HUES48 (cell line): ENCODE data around the gene NCOA3.

Source experiments
- H3K27ac ChIP-seq: one replicate; pipeline ENCODE4 v1.7.0; 2013; ENCODE audit warnings: low read depth, low read length, inconsistent platforms
- H3K27me3 ChIP-seq: 2 replicates; pipeline ENCODE4 v1.6.1; 2013; ENCODE audit warnings: mild to moderate bottlenecking, low read length; ENCODE audit not compliant: control insufficient read depth, insufficient read depth
- H3K36me3 ChIP-seq: 2 replicates; pipeline ENCODE4 v1.6.1; 2013; ENCODE audit warnings: low read length; ENCODE audit not compliant: control insufficient read depth, insufficient read depth
- H3K4me1 ChIP-seq: 2 replicates; pipeline ENCODE4 v1.6.1; 2013; ENCODE audit warnings: mild to moderate bottlenecking, low read length; ENCODE audit not compliant: control insufficient read depth, insufficient read depth
- H3K4me3 ChIP-seq: 2 replicates; pipeline ENCODE4 v1.5.1; 2013; ENCODE audit warnings: mild to moderate bottlenecking, low read depth, low read length
- H3K9ac ChIP-seq: 2 replicates; pipeline ENCODE4 v1.6.1; 2013; ENCODE audit warnings: mild to moderate bottlenecking, low read depth, low read length, moderate library complexity
- H3K9me3 ChIP-seq: 2 replicates; pipeline ENCODE4 v1.6.1; 2013; ENCODE audit warnings: low read length; ENCODE audit not compliant: control insufficient read depth, insufficient read depth

NCOA3 gene

GRCh38 chr20:47557791-47558190 is 56.1 kb downstream of the NCOA3 start:
- Histone ChIP-seq H3K9me3 (no peaks in the 10 kb centered on the region), H3K9ac (no peak overlapping the region), H3K27me3 (no peaks in the 10 kb centered on the region), H3K4me3 (no peak overlapping the region), H3K36me3 (no peaks in the 10 kb centered on the region), H3K27ac (peak overlapping the region; percentile 77), H3K4me1 (peaks cover 36% of the 10 kb centered on the region)

DNA sequence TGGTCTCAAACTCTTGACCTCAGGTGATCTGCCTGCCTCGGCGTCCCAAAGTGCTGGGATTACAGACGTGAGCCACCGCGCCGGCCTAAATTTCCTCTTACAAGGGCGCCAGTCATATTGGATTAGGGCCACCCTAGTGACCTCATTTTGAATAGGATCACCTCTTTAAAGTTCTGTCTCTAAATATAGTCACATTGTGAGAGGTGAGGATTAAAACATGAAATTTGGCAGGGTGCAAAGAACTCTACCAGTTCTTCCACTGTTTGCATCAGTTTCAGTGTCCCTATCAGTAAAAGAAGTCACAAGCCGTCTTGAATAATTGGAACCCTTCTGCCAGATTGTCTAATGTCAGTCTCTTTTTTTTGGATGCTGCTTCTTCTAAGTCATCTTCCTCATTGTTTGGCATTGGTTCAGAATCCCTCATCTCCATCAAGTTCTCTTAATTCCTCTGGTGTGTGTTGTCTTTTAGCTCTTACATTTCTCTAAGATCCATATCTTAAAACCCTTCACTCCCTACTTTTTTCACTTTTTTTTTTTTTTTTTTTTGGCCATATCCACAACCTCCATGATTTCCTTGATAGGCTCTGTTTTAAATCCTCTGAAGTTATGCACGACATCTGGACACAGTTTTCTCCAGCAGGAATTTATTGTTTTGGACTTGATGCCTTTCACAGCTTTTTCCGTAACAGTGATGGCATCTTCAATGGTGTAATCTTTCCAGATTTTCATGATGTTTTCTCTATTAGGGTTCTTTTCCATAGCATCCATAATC is 56.8 kb downstream of the NCOA3 start:
- H3K4me1 ChIP-seq, result peaks cover 36% of the 10 kb centered on the region

GRCh38 chr20:47559141-47559540 is 57.5 kb downstream of the NCOA3 start:
- Histone ChIP-seq H3K27me3 (no peaks in the 10 kb centered on the region), H3K9me3 (no peaks in the 10 kb centered on the region), H3K4me1 (peaks cover 36% of the 10 kb centered on the region), H3K36me3 (no peaks in the 10 kb centered on the region), H3K4me3 (no peak overlapping the region), H3K27ac (peak overlapping the region; percentile 2), H3K9ac (no peak overlapping the region)

More for the DNA sequence above, 56.8 kb downstream of the NCOA3 start:
- no peak overlapping the region for H3K9ac ChIP-seq
- no peaks in the 10 kb centered on the region for H3K9me3 ChIP-seq
- H3K27ac ChIP-seq, result peak overlapping the region; percentile 64
- no peak overlapping the region for H3K4me3 ChIP-seq
- H3K36me3 ChIP-seq, result no peaks in the 10 kb centered on the region
- no peaks in the 10 kb centered on the region for H3K27me3 ChIP-seq

- Histone ChIP-seq H3K27me3 (no peaks in the 10 kb centered on the region), H3K27ac (no peak overlapping the region), H3K36me3 (no peaks in the 10 kb centered on the region), H3K9ac (no peak overlapping the region), H3K4me3 (no peak overlapping the region), H3K9me3 (no peaks in the 10 kb centered on the region), H3K4me1 (peaks cover 34% of the 10 kb centered on the region)
These were observed 59.5 kb downstream of the NCOA3 start for GRCh38 chr20:47561180-47561579.

- H3K4me3 ChIP-seq, result no peak overlapping the region
- peaks cover 29% of the 10 kb centered on the region for H3K4me1 ChIP-seq
- H3K9me3 ChIP-seq, result no peaks in the 10 kb centered on the region
- H3K9ac ChIP-seq, result no peak overlapping the region
- no peaks in the 10 kb centered on the region for H3K27me3 ChIP-seq
- H3K36me3 ChIP-seq, result no peaks in the 10 kb centered on the region
- H3K27ac ChIP-seq, result no peak overlapping the region
These were observed 60.2 kb downstream of the NCOA3 start for GRCh38 chr20:47561603-47562583.

GRCh38 chr20:47566269-47566668 is 64.6 kb downstream of the NCOA3 start:
- no peaks in the 10 kb centered on the region for H3K36me3 ChIP-seq
- H3K27me3 ChIP-seq, result no peaks in the 10 kb centered on the region
- H3K4me3 ChIP-seq, result no peak overlapping the region
- H3K27ac ChIP-seq, result no peak overlapping the region
- no peak overlapping the region for H3K9ac ChIP-seq
- no peaks in the 10 kb centered on the region for H3K4me1 ChIP-seq
- no peaks in the 10 kb centered on the region for H3K9me3 ChIP-seq

DNA sequence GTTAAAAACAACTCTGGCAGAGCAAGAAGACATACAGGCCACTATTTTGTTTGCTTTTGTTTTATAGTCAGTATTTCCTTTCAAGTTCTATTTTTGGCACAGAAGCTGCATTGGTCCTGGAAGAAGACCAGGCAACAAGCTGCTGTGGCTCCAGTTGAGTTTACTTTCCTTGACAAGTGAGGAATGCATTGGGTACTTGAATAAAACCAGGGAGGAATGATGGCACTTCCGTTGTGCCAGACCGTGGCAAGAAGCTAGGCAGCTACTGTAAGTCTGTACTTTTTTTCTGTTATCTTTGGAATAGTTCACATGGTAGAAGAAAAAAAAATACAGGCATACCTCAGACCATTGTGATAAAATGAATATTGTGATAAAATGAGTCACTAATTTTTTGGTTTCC is 66.3 kb downstream of the NCOA3 start:
- Histone ChIP-seq H3K36me3 (no peaks in the 10 kb centered on the region), H3K4me1 (peaks cover under 1% of the 10 kb centered on the region; the same call in 1 of the 2 replicates), H3K9me3 (no peaks in the 10 kb centered on the region), H3K4me3 (no peak overlapping the region), H3K9ac (no peak overlapping the region), H3K27me3 (no peaks in the 10 kb centered on the region), H3K27ac (no peak overlapping the region)

DNA sequence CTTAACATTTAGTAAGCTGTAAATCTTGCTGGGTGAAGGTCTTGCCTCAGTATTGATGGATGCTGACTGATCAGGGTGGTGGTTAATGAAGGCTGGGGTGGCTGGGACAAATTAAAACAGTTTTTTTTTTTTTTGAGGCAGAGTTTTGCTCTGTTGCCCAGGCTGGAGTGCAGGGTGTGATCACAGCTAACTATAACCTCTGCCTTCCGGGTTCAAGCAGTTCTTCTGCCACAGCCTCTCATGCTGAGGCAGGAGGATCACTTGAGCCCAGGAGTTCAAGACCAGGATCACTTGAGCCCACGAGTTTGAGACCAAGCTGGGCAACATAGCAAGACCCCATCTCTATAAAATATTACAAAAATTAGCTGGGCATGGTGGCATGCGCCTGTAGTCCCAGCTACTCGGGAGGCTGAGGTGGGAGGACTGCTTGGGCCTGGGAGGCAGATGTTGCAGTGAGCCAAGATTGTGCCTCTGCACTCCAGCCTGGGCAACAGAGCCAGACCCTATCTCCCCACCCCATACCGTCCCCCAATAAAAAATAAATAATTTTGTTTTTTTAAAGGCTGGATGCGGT is 67.2 kb downstream of the NCOA3 start:
- Histone ChIP-seq H3K4me1 (peaks cover 10% of the 10 kb centered on the region), H3K9me3 (no peaks in the 10 kb centered on the region), H3K36me3 (no peaks in the 10 kb centered on the region), H3K9ac (no peak overlapping the region), H3K4me3 (no peak overlapping the region), H3K27me3 (no peaks in the 10 kb centered on the region), H3K27ac (no peak overlapping the region)

DNA sequence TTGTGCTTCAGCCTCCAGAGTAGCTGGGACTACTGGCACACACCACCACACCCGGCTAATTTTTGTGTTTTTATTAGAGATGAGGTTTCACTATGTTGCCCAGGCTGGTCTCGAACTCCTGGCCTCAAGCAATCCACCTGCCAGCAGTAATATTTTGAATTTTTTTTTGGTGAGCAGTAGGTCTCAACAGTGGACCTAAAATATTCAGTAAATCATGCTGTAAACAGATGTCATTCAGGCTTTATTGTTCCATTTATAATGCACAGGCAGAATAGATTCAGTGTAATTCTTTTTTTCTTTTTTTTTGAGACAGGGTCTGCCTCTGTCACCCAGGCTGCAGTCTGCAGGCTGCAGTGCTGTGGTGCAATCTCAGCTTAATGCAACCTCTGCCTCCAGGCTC is 69.7 kb downstream of the NCOA3 start:
- H3K4me3 ChIP-seq, result no peak overlapping the region
- no peak overlapping the region for H3K9ac ChIP-seq
- no peaks in the 10 kb centered on the region for H3K36me3 ChIP-seq
- peaks cover 35% of the 10 kb centered on the region for H3K4me1 ChIP-seq
- H3K27ac ChIP-seq, result no peak overlapping the region
- H3K27me3 ChIP-seq, result no peaks in the 10 kb centered on the region
- H3K9me3 ChIP-seq, result no peaks in the 10 kb centered on the region

DNA sequence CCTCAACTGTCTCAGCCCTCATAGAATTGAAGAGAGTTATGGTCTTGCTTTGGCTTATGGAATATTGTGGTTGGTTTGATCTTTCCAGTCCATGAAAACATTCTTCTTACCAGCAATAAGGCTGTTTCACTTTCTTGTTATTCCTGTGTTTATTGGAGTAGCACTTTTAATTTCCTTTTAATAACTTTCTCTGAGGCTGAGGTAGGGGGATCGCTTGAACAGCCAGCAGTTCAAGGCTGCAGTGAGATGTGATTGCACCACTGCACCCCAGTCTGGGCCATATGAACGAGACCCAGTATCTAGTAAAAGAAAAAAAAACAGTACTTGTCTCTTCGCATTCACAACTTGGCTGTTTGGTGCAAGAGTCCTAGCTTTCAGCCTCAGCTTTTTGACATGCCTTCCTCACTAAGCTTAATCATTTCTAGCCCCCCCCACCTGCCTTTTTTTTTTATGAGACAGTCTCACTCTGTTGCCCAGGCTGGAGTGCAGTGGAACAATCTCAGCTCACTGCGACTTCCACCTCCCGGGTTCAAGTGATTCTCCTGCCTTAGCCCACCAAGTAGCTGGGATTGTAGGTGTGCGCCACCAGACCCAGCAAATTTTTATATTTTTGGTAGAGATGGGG is 70.5 kb downstream of the NCOA3 start:
- Histone ChIP-seq H3K9me3 (no peaks in the 10 kb centered on the region), H3K27me3 (no peaks in the 10 kb centered on the region), H3K36me3 (no peaks in the 10 kb centered on the region), H3K27ac (no peak overlapping the region), H3K4me1 (peaks cover 42% of the 10 kb centered on the region), H3K4me3 (no peak overlapping the region), H3K9ac (no peak overlapping the region)
